GM23338 (cell line): Measurements from ENCODE around the gene IQCK. TPM values are rescaled to one million over a fixed set of nuclear protein-coding genes. Genes with fewer than 3 reads are reported as not detected.

Source experiments
- ATAC-seq: fragments of 200-7000 bp; cut with Tn5 transposase; 3 replicates; pipeline ENCODE4 v1.9.1; 2020
- DNase-seq: peaks from one replicate; pipeline ENCODE4 v3.0.0-alpha.2; 2015; ENCODE audit warnings: low spot score
- H2AFZ ChIP-seq: fragments of 200-600 bp; sonication (generic); 2 replicates; pipeline ENCODE4 v1.8.0; 2016; ENCODE audit warnings: antibody characterized with exemption, mild to moderate bottlenecking, moderate library complexity
- H3F3A ChIP-seq: fragments of 200-600 bp; sonication (generic); replicated peaks from 2 replicates; pipeline ENCODE4 v1.8.0; 2017; ENCODE audit warnings: antibody characterized with exemption, mixed run types, low read depth
- H3K27ac ChIP-seq: fragments of 200-600 bp; sonication (generic); 2 replicates; pipeline ENCODE4 v1.6.1; 2016; ENCODE audit warnings: low read depth
- H3K27me3 ChIP-seq: fragments of 200-600 bp; sonication (generic); 2 replicates; pipeline ENCODE4 v1.8.0; 2016; ENCODE audit warnings: mild to moderate bottlenecking, mixed run types, moderate library complexity; ENCODE audit not compliant: insufficient read depth
- H3K36me3 ChIP-seq: fragments of 200-600 bp; sonication (generic); 2 replicates; pipeline ENCODE4 v1.8.0; 2016; ENCODE audit warnings: mild to moderate bottlenecking; ENCODE audit not compliant: insufficient read depth
- H3K4me1 ChIP-seq: fragments of 200-600 bp; sonication (generic); 2 replicates; pipeline ENCODE4 v1.8.0; 2016; ENCODE audit warnings: mild to moderate bottlenecking, moderate library complexity; ENCODE audit not compliant: insufficient read depth
- H3K4me2 ChIP-seq: fragments of 200-600 bp; sonication (generic); 2 replicates; pipeline ENCODE4 v1.7.1; 2017; ENCODE audit warnings: mixed run types
- H3K4me3 ChIP-seq: fragments of 200-600 bp; sonication (generic); 2 replicates; pipeline ENCODE4 v1.6.1; 2016; ENCODE audit warnings: mixed run types
- H3K79me2 ChIP-seq: fragments of 200-600 bp; sonication (generic); replicated peaks from 2 replicates; pipeline ENCODE4 v1.8.0; 2017; ENCODE audit warnings: mild to moderate bottlenecking; ENCODE audit not compliant: insufficient read depth
- H3K9me2 ChIP-seq: fragments of 200-600 bp; sonication (generic); 2 replicates; pipeline ENCODE4 v1.8.0; 2017; ENCODE audit not compliant: insufficient read depth
- H4K20me1 ChIP-seq: fragments of 200-600 bp; sonication (generic); replicated peaks from 2 replicates; pipeline ENCODE4 v1.8.0; 2017; ENCODE audit warnings: mild to moderate bottlenecking; ENCODE audit not compliant: insufficient read depth
- H3K27ac Mint-ChIP-seq: 2 replicates; pipeline ENCODE4 v1.8.0; 2020; ENCODE audit warnings: inconsistent platforms, mild to moderate bottlenecking, moderate library complexity, mixed read lengths
- H3K27me3 Mint-ChIP-seq: 3 replicates; pipeline ENCODE4 v1.8.0; 2022; ENCODE audit warnings: low read depth, mild to moderate bottlenecking, moderate library complexity, mixed read lengths, inconsistent platforms; ENCODE audit not compliant: insufficient read depth, poor library complexity
- H3K36me3 Mint-ChIP-seq: 3 replicates; pipeline ENCODE4 v1.8.0; 2021; ENCODE audit warnings: low read depth, mild to moderate bottlenecking, inconsistent platforms, moderate library complexity, mixed read lengths
- H3K4me1 Mint-ChIP-seq: 3 replicates; pipeline ENCODE4 v1.8.0; 2020; ENCODE audit warnings: mild to moderate bottlenecking, inconsistent platforms, mixed read lengths
- H3K4me3 Mint-ChIP-seq: 3 replicates; pipeline ENCODE4 v1.8.0; 2021; ENCODE audit warnings: moderate library complexity, mild to moderate bottlenecking, inconsistent platforms, mixed read lengths
- H3K9me3 Mint-ChIP-seq: 3 replicates; pipeline ENCODE4 v1.8.0; 2020; ENCODE audit warnings: moderate library complexity, mild to moderate bottlenecking, inconsistent platforms, mixed read lengths
- CREB1 ChIP-seq: fragments of 250-450 bp; sonication (Bioruptor Pico); IDR thresholded peaks from 2 replicates; pipeline ENCODE4 v1.5.0; 2020; ENCODE audit warnings: low read depth, mild to moderate bottlenecking, moderate library complexity
- CTCF ChIP-seq, 2 experiments: fragments of 200-600 bp in 1 of 2; sonication (generic) in 1 of 2; conservative IDR thresholded peaks; 2 replicates each; pipeline versions ENCODE4 v1.5.1 to v1.6.1; 2016 to 2017; ENCODE audit warnings: antibody characterized with exemption in 2 of 2, low read depth in 2 of 2, mild to moderate bottlenecking in 2 of 2, moderate library complexity in 1 of 2
- ETS1 ChIP-seq: IDR thresholded peaks from 2 replicates; pipeline ENCODE4 v1.6.1; 2016; ENCODE audit warnings: antibody characterized with exemption
- EZH2 ChIP-seq: fragments of 200-600 bp; sonication (generic); IDR thresholded peaks from one replicate; pipeline ENCODE4 v1.8.0; 2017; ENCODE audit warnings: antibody characterized with exemption, mild to moderate bottlenecking, low read depth; ENCODE audit not compliant: unreplicated experiment
- EZH2phosphoT487 ChIP-seq: fragments of 200-600 bp; sonication (generic); IDR thresholded peaks from one replicate; pipeline ENCODE4 v1.8.1; 2018; ENCODE audit warnings: antibody characterized with exemption; ENCODE audit not compliant: unreplicated experiment
- JUNB ChIP-seq: IDR thresholded peaks from one replicate; pipeline ENCODE4 v1.6.1; 2016; ENCODE audit warnings: antibody characterized with exemption; ENCODE audit not compliant: unreplicated experiment
- NANOG ChIP-seq: IDR thresholded peaks from 2 replicates; pipeline ENCODE4 v1.6.1; 2016; ENCODE audit warnings: antibody characterized with exemption, borderline replicate concordance
- POLR2AphosphoS5 ChIP-seq: IDR thresholded peaks from 2 replicates; pipeline ENCODE4 v1.6.1; 2016; ENCODE audit warnings: antibody characterized with exemption, low read depth
- REST ChIP-seq: IDR thresholded peaks from one replicate; pipeline ENCODE4 v1.6.1; 2018; ENCODE audit warnings: antibody characterized with exemption; ENCODE audit not compliant: unreplicated experiment
- STAT1 ChIP-seq: IDR thresholded peaks from one replicate; pipeline ENCODE4 v1.6.1; 2016; ENCODE audit warnings: antibody characterized with exemption; ENCODE audit not compliant: unreplicated experiment
- ZNF114 ChIP-seq: fragments of 250-450 bp; sonication (Bioruptor Pico); IDR thresholded peaks from 2 replicates; pipeline ENCODE4 v1.5.0; 2020; ENCODE audit warnings: mild to moderate bottlenecking, moderate library complexity
- ZNF331 ChIP-seq: fragments of 250-450 bp; sonication (Bioruptor Pico); IDR thresholded peaks from 2 replicates; pipeline ENCODE4 v1.5.0; 2020; ENCODE audit warnings: low read depth, mild to moderate bottlenecking, moderate library complexity
- ZNF462 ChIP-seq: fragments of 250-450 bp; sonication (Bioruptor Pico); IDR thresholded peaks from 2 replicates; pipeline ENCODE4 v1.5.0; 2020; ENCODE audit warnings: mild to moderate bottlenecking, moderate library complexity
- polyA plus RNA-seq: library from polyadenylated mRNA; unstranded; fragments of >200 nt; fragmentation: Nextera tagmentation; extraction: Ambion mirVana; gene quantifications from 2 replicates; pipeline ENCODE4 v1.2.1, GENCODE V29; 2016
- total RNA-seq: library from RNA; depleted of rRNA; stranded (reverse); fragments of >200 nt; shearing (Covaris generic); gene quantifications from 2 replicates; pipeline ENCODE4 v1.2.3, GENCODE V29; 2014

The IQCK gene
- total and polyA plus RNA-seq, 2 experiments from 2014 or later = 7.6 to 10.0 TPM

- peaks cover 11% of the 10 kb centered on the region for H3K27me3 Mint-ChIP-seq
- H3K4me1 ChIP-seq = no peaks in the 10 kb centered on the region
Measured at GRCh38 chr16:19894586-19894985, 176.5 kb downstream of the IQCK start.

More at GRCh38 chr16:19894586-19894985, 176.5 kb downstream of the IQCK start:
- DNase-seq = no peak
- Histone ChIP-seq H3K4me3 (no peak overlapping the region), H3K27me3 (no peaks in the 10 kb centered on the region), H3K79me2 (no peaks in the 10 kb centered on the region), H4K20me1 (no peaks in the 10 kb centered on the region), H3K27ac (no peak overlapping the region), H3F3A (no peaks in the 10 kb centered on the region), H2AFZ (no peak overlapping the region; the same call in 1 of the 2 replicates), H3K36me3 (no peaks in the 10 kb centered on the region), H3K4me2 (no peak overlapping the region), H3K9me2 (no peaks in the 10 kb centered on the region)
- Mint-ChIP-seq H3K4me1 (peaks cover 7% of the 10 kb centered on the region), H3K9me3 (peaks cover 10% of the 10 kb centered on the region; the same call in 2 of the 3 replicates), H3K4me3 (no peak overlapping the region), H3K36me3 (peaks cover 3% of the 10 kb centered on the region; the same call in 1 of the 3 replicates), H3K27ac (no peak overlapping the region)
- no peak for TF ChIP-seq CREB1
- TF ChIP-seq ETS1 = no peak
- no peak for TF ChIP-seq CTCF (conservative IDR thresholded peaks at IDR 0.05; ENCODE audit: low read depth in 2 of 2)
- no peak for TF ChIP-seq NANOG
- no peak for TF ChIP-seq POLR2AphosphoS5
- TF ChIP-seq JUNB = no peak
- no peak for TF ChIP-seq REST
- TF ChIP-seq ZNF114 = no peak
- TF ChIP-seq EZH2 = no peak
- no peak for TF ChIP-seq ZNF331 (CRISPR knock-in tag)
- no peak for TF ChIP-seq EZH2phosphoT487
- TF ChIP-seq STAT1 = no peak
- TF ChIP-seq ZNF462 (CRISPR knock-in tag) = no peak
- no peak for ATAC-seq
